Ishikawa (cell line): ENCODE results near the gene DPYD.

Source experiments
- CEBPB ChIP-seq: IDR thresholded peaks from 2 replicates; pipeline ENCODE4 v1.6.1; 2012
- CREB1 ChIP-seq: IDR thresholded peaks from 2 replicates; pipeline ENCODE4 v1.6.1; 2012; ENCODE audit warnings: low read depth
- EGR1 ChIP-seq: IDR thresholded peaks from 2 replicates; pipeline ENCODE4 v1.6.1; 2012
- EP300 ChIP-seq: IDR thresholded peaks from 2 replicates; pipeline ENCODE4 v1.6.1; 2012; ENCODE audit warnings: borderline replicate concordance
- FOXM1 ChIP-seq: IDR thresholded peaks from 2 replicates; pipeline ENCODE4 v1.6.1; 2012; ENCODE audit warnings: low read depth, borderline replicate concordance
- MAX ChIP-seq: IDR thresholded peaks from 2 replicates; pipeline ENCODE4 v1.6.1; 2012
- NFIC ChIP-seq: IDR thresholded peaks from 2 replicates; pipeline ENCODE4 v1.6.1; 2012
- RAD21 ChIP-seq: IDR thresholded peaks from 2 replicates; pipeline ENCODE4 v1.6.1; 2012; ENCODE audit warnings: low read depth
- REST ChIP-seq: IDR thresholded peaks from 2 replicates; pipeline ENCODE4 v1.6.1; 2012; ENCODE audit warnings: low read depth, mild to moderate bottlenecking
- TAF1 ChIP-seq: IDR thresholded peaks from 2 replicates; pipeline ENCODE4 v1.6.1; 2012; ENCODE audit warnings: low read depth, mild to moderate bottlenecking
- TCF12 ChIP-seq: IDR thresholded peaks from 2 replicates; pipeline ENCODE4 v1.6.1; 2012; ENCODE audit warnings: low read depth
- TEAD4 ChIP-seq: IDR thresholded peaks from 2 replicates; pipeline ENCODE4 v1.6.1; 2012
- USF1 ChIP-seq: IDR thresholded peaks from 2 replicates; pipeline ENCODE4 v1.6.1; 2012
- YY1 ChIP-seq: IDR thresholded peaks from 2 replicates; pipeline ENCODE4 v1.6.1; 2012; ENCODE audit warnings: low read depth
- ZBTB7A ChIP-seq: IDR thresholded peaks from 2 replicates; pipeline ENCODE4 v1.6.1; 2012; ENCODE audit warnings: low read depth

Gene DPYD

GRCh38 chr1:97853221-97853620 lies 67.6 kb downstream of the DPYD start:
- TF ChIP-seq YY1: no peak
- no peak for TF ChIP-seq FOXM1

GRCh38 chr1:97849345-97850340 lies 71.2 kb downstream of the DPYD start:
- TF ChIP-seq TCF12: no peak
- TF ChIP-seq CEBPB: peak; percentile 47; the same call in 1 of the 2 replicates
- no peak for TF ChIP-seq TEAD4

GRCh38 chr1:97845805-97846204 lies 75.0 kb downstream of the DPYD start:
- TF ChIP-seq MAX (no peak), USF1 (no peak), TCF12 (no peak), NFIC (no peak), RAD21 (no peak)

- no peak for TF ChIP-seq TAF1
- TF ChIP-seq YY1: no peak
- no peak for TF ChIP-seq REST
- TF ChIP-seq USF1: no peak
- no peak for TF ChIP-seq RAD21
- no peak for TF ChIP-seq TEAD4
- no peak for TF ChIP-seq EP300
- no peak for TF ChIP-seq FOXM1
- TF ChIP-seq EGR1: no peak
- TF ChIP-seq TCF12: no peak
- no peak for TF ChIP-seq MAX
- TF ChIP-seq ZBTB7A: no peak
- no peak for TF ChIP-seq CREB1
Observed at GRCh38 chr1:97844552-97845089, 76.2 kb downstream of the DPYD start.

- TF ChIP-seq REST: no peak
- no peak for TF ChIP-seq TCF12
- TF ChIP-seq FOXM1: no peak
- TF ChIP-seq CREB1: no peak
- TF ChIP-seq TAF1: no peak
- TF ChIP-seq RAD21: no peak
- TF ChIP-seq NFIC: no peak
- TF ChIP-seq ZBTB7A: no peak
- TF ChIP-seq EP300: no peak
- no peak for TF ChIP-seq CEBPB
- no peak for TF ChIP-seq MAX
- TF ChIP-seq USF1: no peak
- TF ChIP-seq TEAD4: no peak
- no peak for TF ChIP-seq YY1
- no peak for TF ChIP-seq EGR1
Observed at GRCh38 chr1:97841338-97841737, 79.5 kb downstream of the DPYD start.
